DOHH2 (cell line): Measurements from ENCODE around the gene DENND1A.

ENCODE experiments used
- EZH2phosphoT487 ChIP-seq: fragments of 200-600 bp; sonication (generic); IDR thresholded peaks from 2 replicates; pipeline ENCODE4 v1.6.1; 2017; ENCODE audit warnings: borderline replicate concordance, mild to moderate bottlenecking, antibody characterized with exemption, low read length, moderate library complexity, mixed read lengths
- TF ChIP-seq, protein P1 (sequence below): fragments of 200-600 bp; sonication (generic); IDR thresholded peaks from one replicate; pipeline ENCODE4 v1.5.1; 2014; ENCODE audit warnings: antibody characterized with exemption, mild to moderate bottlenecking, low read depth, low read length; ENCODE audit not compliant: poor library complexity, severe bottlenecking

DNA sequence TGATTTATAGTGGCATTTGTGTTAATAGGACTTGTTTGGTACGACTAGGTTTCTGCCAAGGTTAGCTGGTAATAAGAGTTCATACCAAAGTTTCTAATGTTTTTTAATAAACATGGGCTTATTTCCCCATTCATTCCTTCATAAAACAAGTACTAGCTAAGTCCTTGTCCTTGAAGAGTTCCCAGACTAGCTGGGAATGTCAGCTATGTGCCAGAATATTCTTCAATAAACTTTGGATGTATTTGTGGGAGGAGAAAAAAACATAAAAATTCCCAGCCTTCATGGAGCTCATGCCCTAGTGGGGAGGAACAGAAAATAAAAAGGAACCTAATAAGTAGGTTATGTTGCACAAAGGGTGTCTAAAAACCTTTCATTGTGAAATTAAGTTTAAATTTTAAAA lies 176.9 kb downstream of the DENND1A start:
- TF ChIP-seq, protein P1, sequence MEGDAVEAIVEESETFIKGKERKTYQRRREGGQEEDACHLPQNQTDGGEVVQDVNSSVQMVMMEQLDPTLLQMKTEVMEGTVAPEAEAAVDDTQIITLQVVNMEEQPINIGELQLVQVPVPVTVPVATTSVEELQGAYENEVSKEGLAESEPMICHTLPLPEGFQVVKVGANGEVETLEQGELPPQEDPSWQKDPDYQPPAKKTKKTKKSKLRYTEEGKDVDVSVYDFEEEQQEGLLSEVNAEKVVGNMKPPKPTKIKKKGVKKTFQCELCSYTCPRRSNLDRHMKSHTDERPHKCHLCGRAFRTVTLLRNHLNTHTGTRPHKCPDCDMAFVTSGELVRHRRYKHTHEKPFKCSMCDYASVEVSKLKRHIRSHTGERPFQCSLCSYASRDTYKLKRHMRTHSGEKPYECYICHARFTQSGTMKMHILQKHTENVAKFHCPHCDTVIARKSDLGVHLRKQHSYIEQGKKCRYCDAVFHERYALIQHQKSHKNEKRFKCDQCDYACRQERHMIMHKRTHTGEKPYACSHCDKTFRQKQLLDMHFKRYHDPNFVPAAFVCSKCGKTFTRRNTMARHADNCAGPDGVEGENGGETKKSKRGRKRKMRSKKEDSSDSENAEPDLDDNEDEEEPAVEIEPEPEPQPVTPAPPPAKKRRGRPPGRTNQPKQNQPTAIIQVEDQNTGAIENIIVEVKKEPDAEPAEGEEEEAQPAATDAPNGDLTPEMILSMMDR = no peak
- TF ChIP-seq EZH2phosphoT487 = no peak
